OCI-LY7 (cell line): ENCODE measurements around the gene REELD1. TPM values are rescaled to one million over a fixed set of nuclear protein-coding genes. Genes with fewer than 3 reads are reported as not detected.

Experiments used
- BruUV-seq: library from RNA; stranded (reverse); fragments of 400-500 nt; replicated peaks from 2 replicates; lab custom pipeline; 2021; lab: Mats Ljungman, UMichigan
- CTCF ChIA-PET: fragments of 300-600 bp; sonication (Branson Sonifier 250); formaldehyde crosslinking; loops from one replicate; lab custom pipeline; 2022; ENCODE audit warnings: antibody characterized with exemption; ENCODE audit not compliant: unreplicated experiment; lab: Charles Lee
- POLR2A ChIA-PET: fragments of 300-600 bp; sonication (Branson Sonifier 250); formaldehyde crosslinking; loops from one replicate; lab custom pipeline; 2022; ENCODE audit warnings: antibody characterized with exemption; lab: Charles Lee
- DNase-seq: peaks from one replicate; pipeline ENCODE4 v3.0.0-alpha.2; 2015; ENCODE audit warnings: low spot score
- H2AFZ ChIP-seq: fragments of 200-600 bp; sonication (generic), shearing (Covaris generic); 2 replicates; pipeline ENCODE4 v1.6.1; 2014; ENCODE audit warnings: mild to moderate bottlenecking, antibody characterized with exemption, low read length, moderate library complexity
- H3K27ac ChIP-seq: fragments of 200-600 bp; sonication (generic); 2 replicates; pipeline ENCODE4 v1.5.1; 2014; ENCODE audit warnings: mixed run types, low read depth, mild to moderate bottlenecking, moderate library complexity, low read length, inconsistent platforms; ENCODE audit not compliant: poor library complexity, severe bottlenecking
- H3K36me3 ChIP-seq: fragments of 200-600 bp; sonication (generic); 2 replicates; pipeline ENCODE4 v1.6.1; 2014; ENCODE audit warnings: mild to moderate bottlenecking, antibody characterized with exemption, low read length, moderate library complexity, mixed read lengths; ENCODE audit not compliant: insufficient read depth
- H3K4me1 ChIP-seq: fragments of 200-600 bp; sonication (generic); 2 replicates; pipeline ENCODE4 v1.5.1; 2014; ENCODE audit warnings: mild to moderate bottlenecking, low read length; ENCODE audit not compliant: insufficient read depth, poor library complexity, severe bottlenecking
- H3K4me2 ChIP-seq: fragments of 200-600 bp; sonication (generic); 2 replicates; pipeline ENCODE4 v1.6.1; 2014; ENCODE audit warnings: mild to moderate bottlenecking, low read length
- H3K4me3 ChIP-seq: fragments of 200-600 bp; sonication (generic); 2 replicates; pipeline ENCODE4 v1.5.1; 2014; ENCODE audit warnings: mild to moderate bottlenecking, low read depth, low read length; ENCODE audit not compliant: poor library complexity, severe bottlenecking
- H3K79me2 ChIP-seq: fragments of 200-600 bp; sonication (generic); 2 replicates; pipeline ENCODE4 v1.6.1; 2016; ENCODE audit warnings: low read depth, mild to moderate bottlenecking, low read length, moderate library complexity, mixed read lengths; ENCODE audit not compliant: insufficient read depth
- H3K9me2 ChIP-seq: fragments of 200-600 bp; sonication (generic); 2 replicates; pipeline ENCODE4 v1.6.1; 2016; ENCODE audit warnings: mild to moderate bottlenecking, low read length, mixed read lengths; ENCODE audit not compliant: insufficient read depth
- H3K9me3 ChIP-seq: fragments of 200-600 bp; sonication (generic); 2 replicates; pipeline ENCODE4 v1.6.1; 2014; ENCODE audit warnings: mild to moderate bottlenecking, mixed run types, low read length, mixed read lengths
- H4K20me1 ChIP-seq: fragments of 200-600 bp; sonication (generic); 2 replicates; pipeline ENCODE4 v1.6.1; 2014; ENCODE audit warnings: mild to moderate bottlenecking, antibody characterized with exemption, low read length, moderate library complexity, mixed read lengths; ENCODE audit not compliant: insufficient read depth
- EZH2phosphoT487 ChIP-seq: fragments of 200-600 bp; sonication (generic); IDR thresholded peaks from 2 replicates; pipeline ENCODE4 v1.6.1; 2018; ENCODE audit warnings: low read depth, borderline replicate concordance, mild to moderate bottlenecking, mixed run types, antibody characterized with exemption, low read length, moderate library complexity, mixed read lengths
- intact Hi-C: fragments of 100-400 bp; cut with micrococcal nuclease; formaldehyde crosslinking; loops from one replicate; pipeline ENCODE4 v1.10.0; 2022; ENCODE audit not compliant: unreplicated experiment
- total RNA-seq, 2 experiments: library from RNA; depleted of rRNA in 1 of 2; stranded (reverse); fragments of >200 nt in 1 of 2; shearing (Covaris generic) in 1 of 2; gene quantifications; 2 replicates each; pipeline ENCODE4 v1.2.3, GENCODE V29; 2014 to 2022
- TF ChIP-seq, protein P1 (sequence below): fragments of 200-600 bp; sonication (generic); conservative IDR thresholded peaks from 2 replicates; pipeline ENCODE4 v1.5.1; 2014; ENCODE audit warnings: mild to moderate bottlenecking, antibody characterized with exemption, low read length, moderate library complexity, mixed read lengths

Gene REELD1
- total RNA-seq, 2 experiments from 2014 or later: 0.63 TPM; not detected in 1

DNA sequence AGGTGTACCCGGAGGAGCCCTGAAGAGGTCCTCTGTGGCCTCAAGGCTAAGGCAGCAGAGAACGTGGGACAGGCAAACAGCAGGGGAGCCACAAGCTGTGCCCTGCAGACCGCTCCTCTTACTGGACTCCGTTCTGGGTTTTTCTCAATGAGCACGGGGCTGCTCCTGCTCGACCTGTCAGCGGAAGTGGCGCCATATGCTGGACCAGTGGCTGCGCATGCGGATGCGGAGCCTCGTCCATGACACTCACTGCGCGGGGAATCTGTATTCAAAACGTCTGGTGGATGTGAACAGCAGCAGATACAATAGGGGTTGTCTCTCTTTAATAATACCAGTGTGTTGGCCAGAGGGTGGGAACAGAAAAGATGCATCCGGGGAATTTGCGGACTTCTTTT is 29.5 kb downstream of the REELD1 start:
- H3K4me3 ChIP-seq: no peak overlapping the region
- no peaks in the 10 kb centered on the region for H3K79me2 ChIP-seq
- no peaks in the 10 kb centered on the region for H3K36me3 ChIP-seq
- H3K4me2 ChIP-seq: no peak overlapping the region
- CTCF ChIA-PET: interaction anchor here (1.0 kb wide), 1 partner anchor 190 kb away, joined by 3 read pairs; no protein-coding TSS in a partner anchor
- no peak overlapping the region for H3K27ac ChIP-seq
- peaks cover 6% of the 10 kb centered on the region for H3K4me1 ChIP-seq
- intact Hi-C loops: loop anchor here (2.0 kb wide), 1 partner anchor 853 kb away; no protein-coding TSS in a partner anchor
- no peaks in the 10 kb centered on the region for H3K9me2 ChIP-seq
- H2AFZ ChIP-seq: no peak overlapping the region
- DNase-seq: no peak
- TF ChIP-seq, protein P1, sequence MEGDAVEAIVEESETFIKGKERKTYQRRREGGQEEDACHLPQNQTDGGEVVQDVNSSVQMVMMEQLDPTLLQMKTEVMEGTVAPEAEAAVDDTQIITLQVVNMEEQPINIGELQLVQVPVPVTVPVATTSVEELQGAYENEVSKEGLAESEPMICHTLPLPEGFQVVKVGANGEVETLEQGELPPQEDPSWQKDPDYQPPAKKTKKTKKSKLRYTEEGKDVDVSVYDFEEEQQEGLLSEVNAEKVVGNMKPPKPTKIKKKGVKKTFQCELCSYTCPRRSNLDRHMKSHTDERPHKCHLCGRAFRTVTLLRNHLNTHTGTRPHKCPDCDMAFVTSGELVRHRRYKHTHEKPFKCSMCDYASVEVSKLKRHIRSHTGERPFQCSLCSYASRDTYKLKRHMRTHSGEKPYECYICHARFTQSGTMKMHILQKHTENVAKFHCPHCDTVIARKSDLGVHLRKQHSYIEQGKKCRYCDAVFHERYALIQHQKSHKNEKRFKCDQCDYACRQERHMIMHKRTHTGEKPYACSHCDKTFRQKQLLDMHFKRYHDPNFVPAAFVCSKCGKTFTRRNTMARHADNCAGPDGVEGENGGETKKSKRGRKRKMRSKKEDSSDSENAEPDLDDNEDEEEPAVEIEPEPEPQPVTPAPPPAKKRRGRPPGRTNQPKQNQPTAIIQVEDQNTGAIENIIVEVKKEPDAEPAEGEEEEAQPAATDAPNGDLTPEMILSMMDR: no peak
- TF ChIP-seq EZH2phosphoT487: no peak
- no peaks in the 10 kb centered on the region for H3K9me3 ChIP-seq
- BruUV-seq: no TSS peak
- POLR2A ChIA-PET: no interaction called here
- H4K20me1 ChIP-seq: no peaks in the 10 kb centered on the region

DNA sequence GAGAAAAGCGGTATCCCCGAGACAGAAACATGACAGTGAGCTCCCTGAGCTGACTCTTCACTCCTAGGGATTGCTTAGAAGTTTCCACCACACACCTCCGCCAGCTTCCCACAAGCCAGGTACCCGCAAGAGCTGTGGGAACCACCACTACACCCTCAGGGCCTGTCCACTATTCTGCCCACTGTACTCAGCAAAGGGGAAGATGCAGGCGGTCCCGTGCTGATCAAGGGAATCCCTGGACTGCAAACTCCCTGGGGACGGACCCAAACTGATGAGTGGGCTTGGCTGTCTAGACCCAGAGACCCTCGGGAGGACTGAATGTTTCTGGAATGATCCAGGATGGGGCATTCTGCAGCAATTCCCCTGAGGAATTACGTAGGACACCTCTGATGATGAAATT is 30.2 kb downstream of the REELD1 start:
- intact Hi-C loops: no loop called here
- Histone ChIP-seq H3K4me1 (peaks cover 6% of the 10 kb centered on the region), H3K36me3 (no peaks in the 10 kb centered on the region), H3K9me2 (no peaks in the 10 kb centered on the region), H3K9me3 (no peaks in the 10 kb centered on the region), H3K4me2 (no peak overlapping the region), H3K79me2 (no peaks in the 10 kb centered on the region), H3K4me3 (no peak overlapping the region), H3K27ac (no peak overlapping the region), H2AFZ (no peak overlapping the region), H4K20me1 (no peaks in the 10 kb centered on the region)
- DNase-seq: no peak
- BruUV-seq: no TSS peak
- CTCF ChIA-PET: interaction anchor here (1.0 kb wide), 1 partner anchor 190 kb away, joined by 3 read pairs; no protein-coding TSS in a partner anchor
- POLR2A ChIA-PET: no interaction called here
- no peak for TF ChIP-seq EZH2phosphoT487
- TF ChIP-seq, protein P1: no peak

DNA sequence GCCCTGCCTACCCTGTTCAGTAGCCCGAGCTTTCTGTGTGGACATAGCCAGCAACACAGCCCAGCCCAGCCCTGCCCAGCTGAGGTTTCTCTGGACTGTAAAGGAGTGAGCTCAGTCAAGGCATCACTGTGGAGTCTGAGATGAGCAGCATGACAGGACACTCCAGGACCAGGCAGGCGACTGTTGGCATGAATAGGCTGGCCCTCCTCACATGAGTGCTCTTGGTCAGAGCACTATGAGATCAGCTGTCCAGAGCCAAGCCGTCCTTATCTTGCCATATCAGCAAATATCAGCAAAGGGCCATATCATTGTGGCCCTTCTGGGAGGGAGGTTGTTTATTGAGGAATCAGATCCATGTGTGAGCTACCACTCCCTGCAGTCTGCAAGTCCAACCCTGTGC is 30.9 kb downstream of the REELD1 start:
- H3K9me3 ChIP-seq: no peaks in the 10 kb centered on the region
- TF ChIP-seq, protein P1: no peak
- TF ChIP-seq EZH2phosphoT487: no peak
- H3K9me2 ChIP-seq: no peaks in the 10 kb centered on the region
- H3K4me3 ChIP-seq: no peak overlapping the region
- no peak overlapping the region for H3K27ac ChIP-seq
- H3K79me2 ChIP-seq: no peaks in the 10 kb centered on the region
- POLR2A ChIA-PET: no interaction called here
- H3K36me3 ChIP-seq: no peaks in the 10 kb centered on the region
- H3K4me1 ChIP-seq: peaks cover 6% of the 10 kb centered on the region
- intact Hi-C loops: no loop called here
- H3K4me2 ChIP-seq: no peak overlapping the region
- H2AFZ ChIP-seq: no peak overlapping the region
- no peaks in the 10 kb centered on the region for H4K20me1 ChIP-seq
- CTCF ChIA-PET: no interaction called here
- no peak for DNase-seq
- BruUV-seq: no TSS peak
